ENCODE measurements around the gene CLRN3.

GRCh38 chr10:127854769-127855590 is 37.8 kb downstream of the CLRN3 start:
- no peak for TF ChIP-seq CTCF (conservative IDR thresholded peaks at IDR 0.05; ENCODE audit: low read depth in 2 of 2)
- TF ChIP-seq EZH2 (IDR thresholded peaks at IDR 0.05; ENCODE audit: low read depth, unreplicated experiment), result no peak
- TF ChIP-seq POLR2AphosphoS5 (IDR thresholded peaks at IDR 0.05; ENCODE audit: low read depth), result no peak
- TF ChIP-seq EZH2phosphoT487 (IDR thresholded peaks at IDR 0.05; ENCODE audit: unreplicated experiment), result no peak
- TF ChIP-seq CREB1 (CRISPR knock-in tag; IDR thresholded peaks at IDR 0.05; ENCODE audit: low read depth), result no peak
- TF ChIP-seq ZNF114 (CRISPR knock-in tag; IDR thresholded peaks at IDR 0.05), result no peak
- TF ChIP-seq JUNB (IDR thresholded peaks at IDR 0.05; ENCODE audit: unreplicated experiment), result no peak
- TF ChIP-seq REST (IDR thresholded peaks at IDR 0.05; ENCODE audit: unreplicated experiment), result no peak
- TF ChIP-seq ETS1 (IDR thresholded peaks at IDR 0.05), result no peak
- TF ChIP-seq NANOG (IDR thresholded peaks at IDR 0.05; ENCODE audit: borderline replicate concordance), result no peak
- TF ChIP-seq ZNF331 (CRISPR knock-in tag; IDR thresholded peaks at IDR 0.05; ENCODE audit: low read depth), result no peak
- TF ChIP-seq ZNF462 (CRISPR knock-in tag; IDR thresholded peaks at IDR 0.05), result no peak
- TF ChIP-seq STAT1 (IDR thresholded peaks at IDR 0.05; ENCODE audit: unreplicated experiment), result no peak

Data from GM23338 (cell line).